HG03045 (cell line): ENCODE data around the gene ZBTB16.

Experiments used
- ATAC-seq: cut with Tn5 transposase; IDR thresholded peaks from one replicate; pipeline ENCODE4 v1.9.1; 2021; ENCODE audit warnings: mild to moderate bottlenecking, moderate library complexity; ENCODE audit not compliant: unreplicated experiment

Gene ZBTB16

GRCh38 chr11:114099392-114100178 is 40.1 kb downstream of the ZBTB16 start:
- ATAC-seq: no peak

DNA sequence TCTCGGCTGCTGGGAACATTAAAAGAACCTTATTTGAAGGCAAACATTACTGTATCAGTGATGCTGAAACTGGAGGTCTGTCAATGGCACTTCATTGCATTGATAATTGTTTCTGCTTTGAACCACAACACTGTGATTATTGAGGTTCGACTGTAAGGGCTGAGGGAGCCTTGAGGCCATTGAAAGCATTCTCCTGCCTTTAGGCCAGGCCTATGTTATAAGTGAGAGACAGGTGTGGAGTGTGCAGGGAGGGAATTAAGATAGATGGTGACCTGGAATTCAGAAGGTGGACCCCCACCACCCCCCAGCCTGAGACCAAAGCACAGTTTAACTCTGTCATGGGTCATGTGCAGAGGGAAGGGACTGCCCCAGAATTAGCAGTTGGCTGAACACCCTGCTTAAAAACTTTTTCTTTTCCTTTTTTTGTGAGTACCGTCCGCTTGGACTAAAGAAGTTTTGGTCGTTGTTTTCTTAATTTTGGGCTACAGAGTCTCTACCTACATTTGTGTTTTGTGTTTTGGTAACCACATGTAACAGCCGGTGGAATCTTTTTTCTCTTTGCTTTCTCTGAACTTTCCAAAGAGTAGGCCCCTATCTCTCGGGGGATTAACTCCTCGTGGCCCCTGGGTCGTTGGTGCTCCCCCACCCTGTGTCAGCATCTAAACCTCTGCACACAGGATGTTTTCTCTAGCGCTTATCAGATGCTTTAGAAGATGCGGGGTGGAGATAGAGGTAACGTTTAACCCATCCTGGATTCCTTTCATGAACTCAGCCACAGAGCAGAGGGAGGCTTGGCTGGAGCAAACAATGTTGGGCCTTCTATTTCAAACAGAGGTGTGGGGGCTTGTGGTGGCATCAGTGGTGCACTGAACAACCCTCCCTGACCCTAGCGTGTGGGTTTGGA is 43.7 kb downstream of the ZBTB16 start:
- no peak for ATAC-seq

DNA sequence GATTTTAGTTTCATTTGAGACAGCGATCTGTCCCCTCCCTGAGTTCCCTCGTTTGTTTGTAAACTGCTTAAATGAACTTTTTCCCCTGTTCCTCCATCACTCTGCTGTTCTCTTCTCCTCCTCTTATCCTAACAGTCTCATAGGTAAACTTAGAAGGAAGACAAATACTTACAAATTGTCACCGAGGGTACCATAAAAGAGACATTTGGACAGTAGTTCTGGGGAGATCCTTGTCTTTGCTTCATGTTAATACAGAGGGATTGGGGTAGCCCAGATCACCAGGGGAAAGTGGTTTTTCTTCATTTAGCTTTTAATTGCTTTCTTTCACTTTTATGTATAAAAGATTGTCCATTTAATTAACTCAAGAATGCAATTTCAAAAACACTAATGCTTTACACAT is 46.1 kb downstream of the ZBTB16 start:
- no peak for ATAC-seq

GRCh38 chr11:114106047-114106446 is 46.5 kb downstream of the ZBTB16 start:
- ATAC-seq: no peak

DNA sequence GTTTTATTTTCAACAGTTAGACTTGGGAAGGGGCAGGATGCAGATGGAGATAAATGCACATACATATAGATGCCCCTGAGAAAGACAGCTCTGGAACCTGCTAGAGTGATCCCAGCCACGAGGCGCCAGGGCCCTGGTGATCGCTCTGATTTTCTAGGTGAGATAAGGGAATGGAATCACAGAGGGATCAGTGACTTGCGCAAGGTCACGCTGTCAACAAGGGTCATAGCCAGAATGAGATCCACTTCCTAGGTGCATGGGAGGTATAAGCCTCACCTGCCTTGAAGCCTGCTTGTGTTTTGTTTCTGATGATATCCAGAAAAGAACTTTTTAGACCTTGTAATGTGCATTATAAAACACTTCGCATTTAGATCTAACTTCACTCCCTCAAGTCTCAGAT is 47.5 kb downstream of the ZBTB16 start:
- ATAC-seq: no peak

GRCh38 chr11:114108501-114109205 is 49.1 kb downstream of the ZBTB16 start:
- no peak for ATAC-seq

GRCh38 chr11:114109206-114110090 is 49.9 kb downstream of the ZBTB16 start:
- no peak for ATAC-seq

DNA sequence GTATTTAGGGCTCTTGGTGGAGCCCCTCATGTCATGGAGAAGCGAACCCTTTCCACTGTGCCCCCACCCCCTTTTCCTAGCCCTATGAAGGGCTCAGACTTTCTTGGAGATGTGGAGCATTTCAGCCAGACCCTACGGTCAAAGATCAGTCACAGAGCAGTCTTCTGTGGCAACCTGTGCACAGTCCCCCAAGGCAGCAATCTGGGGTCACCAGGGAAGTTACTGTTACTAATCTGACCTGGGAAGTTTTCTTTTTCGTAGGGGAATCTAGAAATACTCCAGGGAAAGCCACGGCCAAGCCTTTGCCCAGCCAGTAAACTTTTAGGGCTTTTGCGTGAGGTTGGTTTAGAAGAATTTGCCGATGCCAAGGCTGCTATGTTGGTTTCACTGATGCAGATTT is 50.6 kb downstream of the ZBTB16 start:
- ATAC-seq: no peak

DNA sequence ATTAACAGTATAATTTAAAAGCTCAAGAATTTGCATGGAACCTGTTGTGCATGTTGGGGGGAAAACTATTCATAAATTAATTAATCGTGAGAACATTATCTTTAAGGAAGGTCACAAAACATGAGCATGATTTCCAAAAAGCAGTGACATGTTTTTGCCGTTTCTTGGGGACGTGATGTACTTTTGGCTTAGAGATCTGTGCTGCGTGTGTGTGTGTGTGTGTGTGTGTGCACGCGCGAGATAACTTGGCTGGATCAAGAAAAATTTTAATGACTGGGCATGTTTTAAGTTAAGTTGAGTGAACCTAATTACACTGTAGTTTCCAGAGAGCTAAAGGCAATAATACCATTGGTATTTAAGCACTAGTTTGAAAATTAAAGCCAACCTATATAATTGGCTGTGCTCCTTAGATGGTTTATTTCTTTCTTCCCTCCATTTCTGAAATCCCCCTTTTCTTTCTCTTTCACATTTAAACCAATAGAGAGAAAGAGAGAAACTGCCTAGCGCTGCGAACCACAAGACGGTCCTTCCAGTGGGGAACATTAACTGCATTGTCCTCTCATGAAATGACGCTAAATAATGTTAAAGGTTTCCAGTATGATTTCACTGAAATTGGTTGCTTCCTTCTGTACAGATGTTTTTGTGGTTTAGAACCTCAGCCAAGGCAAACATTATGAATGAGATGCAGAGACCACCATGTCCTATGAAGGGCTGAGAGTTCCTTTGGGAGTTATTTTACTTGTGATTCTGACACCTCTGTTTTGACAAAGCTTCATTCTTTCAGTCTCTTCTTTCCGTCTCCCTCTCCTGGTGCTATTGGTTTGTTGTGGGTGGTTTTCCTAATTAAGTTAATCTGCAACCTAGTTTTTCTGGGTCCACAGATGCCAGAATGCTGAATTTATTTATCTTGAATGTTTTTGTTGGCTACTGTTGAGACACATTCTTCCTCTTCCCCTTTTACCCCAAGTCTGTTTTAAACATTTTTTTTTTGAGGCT is 51.7 kb downstream of the ZBTB16 start:
- no peak for ATAC-seq

DNA sequence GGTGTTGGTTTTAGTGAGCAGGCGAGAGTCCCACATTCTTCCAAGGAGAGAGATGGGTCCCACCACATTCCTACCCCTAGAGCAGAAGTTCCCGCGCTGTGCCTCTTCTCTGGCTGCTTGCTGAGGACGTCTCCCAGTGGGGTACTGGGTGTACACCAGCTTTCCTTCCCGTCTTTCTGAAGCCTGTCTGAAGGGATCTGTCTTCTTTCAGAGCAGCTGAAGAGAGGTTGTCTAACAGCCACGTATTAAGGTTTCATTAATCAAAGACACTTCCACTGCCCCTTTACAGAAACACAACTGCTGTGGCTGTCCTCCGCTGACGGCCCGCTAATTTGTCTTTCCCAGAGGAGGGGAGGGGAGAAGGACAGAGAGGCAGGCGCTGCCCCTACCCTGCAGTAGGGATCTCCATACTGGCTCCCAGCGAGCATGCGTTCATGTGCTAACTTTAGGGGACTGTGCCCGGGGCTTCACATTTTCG is 56.0 kb downstream of the ZBTB16 start:
- ATAC-seq: no peak

- ATAC-seq: no peak
Observed at GRCh38 chr11:114116357-114116756, 56.8 kb downstream of the ZBTB16 start.

- ATAC-seq: no peak
Observed at GRCh38 chr11:114116800-114117199, 57.3 kb downstream of the ZBTB16 start.

- no peak for ATAC-seq
Observed at GRCh38 chr11:114120606-114121005, 61.1 kb downstream of the ZBTB16 start.

DNA sequence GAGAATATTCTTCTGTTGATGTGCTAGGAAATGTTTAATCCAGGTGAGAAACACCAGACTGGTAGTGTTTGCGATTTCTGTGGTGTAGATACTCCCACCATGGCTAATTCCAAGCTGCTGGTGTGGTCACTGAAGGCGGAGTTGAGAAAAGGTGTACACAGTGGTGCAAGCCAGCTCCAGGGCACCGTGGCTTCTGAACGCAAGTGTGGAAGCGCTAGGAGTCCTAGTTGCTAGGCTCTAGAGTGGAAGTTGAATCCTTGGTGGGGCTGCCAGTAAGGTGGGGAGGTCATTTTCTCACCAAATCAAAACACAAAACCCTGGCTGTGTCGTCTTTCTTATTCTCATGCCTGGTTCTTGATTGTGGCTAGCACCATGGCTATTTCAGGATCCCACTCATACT is 61.6 kb downstream of the ZBTB16 start:
- ATAC-seq: no peak

DNA sequence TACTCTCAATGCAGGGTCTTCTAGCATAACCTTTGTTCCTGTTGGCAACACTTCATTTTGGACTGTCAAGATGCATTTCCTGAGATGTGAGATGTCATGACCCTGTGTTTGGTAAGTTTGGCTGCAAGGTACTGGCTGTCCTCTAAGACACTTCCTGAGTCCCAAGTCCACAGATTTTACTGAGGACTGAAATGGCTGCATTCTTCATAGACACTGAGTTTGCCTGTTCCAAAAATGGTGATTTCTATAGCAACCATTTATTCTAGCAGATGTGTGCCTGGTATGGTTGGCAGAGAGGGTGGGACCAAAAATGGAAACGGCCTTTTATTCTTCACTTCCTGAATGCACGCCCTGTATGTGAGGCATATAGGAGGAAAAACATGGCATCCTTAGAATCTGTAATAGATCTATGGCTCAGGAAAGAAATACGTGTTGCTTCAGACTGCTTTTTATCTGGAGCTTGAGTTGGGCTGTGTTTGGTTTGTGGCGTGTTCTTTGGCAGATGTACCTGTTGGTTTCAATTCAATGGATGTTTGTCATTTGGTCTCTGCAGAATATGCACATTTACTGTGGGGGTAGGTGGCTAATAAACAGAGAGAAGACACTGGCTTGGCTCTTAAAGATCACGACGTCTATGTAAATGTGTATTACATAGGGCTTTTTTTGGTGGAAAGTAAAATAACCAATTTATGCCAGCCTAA is 62.4 kb downstream of the ZBTB16 start:
- ATAC-seq: no peak

DNA sequence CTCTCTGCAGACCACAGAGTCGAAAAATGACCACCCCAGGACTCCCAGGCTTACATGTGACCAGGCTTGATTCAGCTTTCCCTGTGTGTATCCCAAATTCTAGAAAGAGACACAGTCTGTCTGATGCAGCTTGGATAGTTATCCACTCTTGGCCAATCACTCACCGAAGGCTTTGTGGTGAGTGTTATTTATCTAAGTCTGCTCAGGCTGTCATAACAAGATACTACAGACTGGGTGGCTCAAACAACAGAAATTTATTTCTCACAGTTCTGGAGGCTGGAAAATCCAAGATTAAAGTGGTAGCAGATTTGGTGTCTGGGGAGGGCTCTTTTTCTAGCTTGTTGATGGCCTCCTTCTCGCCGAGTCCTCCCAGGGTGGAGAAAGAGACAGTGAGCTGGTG is 63.2 kb downstream of the ZBTB16 start:
- ATAC-seq: no peak

GRCh38 chr11:114123692-114124330 is 64.3 kb downstream of the ZBTB16 start:
- ATAC-seq: no peak

- no peak for ATAC-seq
Observed at GRCh38 chr11:114124601-114125144, 65.2 kb downstream of the ZBTB16 start.
